GM20000 (cell line): ENCODE data around the gene ATP6V0A4.

ENCODE experiments used
- DNase-seq: peaks from one replicate; pipeline ENCODE4 v3.0.0; 2012; ENCODE audit warnings: low spot score
- TF ChIP-seq, protein P1 (sequence below): IDR thresholded peaks from 2 replicates; pipeline ENCODE4 v1.5.1; 2012; ENCODE audit warnings: mild to moderate bottlenecking, control low read depth; ENCODE audit errors: extremely low read depth, missing control alignments

Gene ATP6V0A4

GRCh38 chr7:138716889-138717288 lies 81.1 kb downstream of the ATP6V0A4 start:
- no peak for DNase-seq
- TF ChIP-seq, protein P1, sequence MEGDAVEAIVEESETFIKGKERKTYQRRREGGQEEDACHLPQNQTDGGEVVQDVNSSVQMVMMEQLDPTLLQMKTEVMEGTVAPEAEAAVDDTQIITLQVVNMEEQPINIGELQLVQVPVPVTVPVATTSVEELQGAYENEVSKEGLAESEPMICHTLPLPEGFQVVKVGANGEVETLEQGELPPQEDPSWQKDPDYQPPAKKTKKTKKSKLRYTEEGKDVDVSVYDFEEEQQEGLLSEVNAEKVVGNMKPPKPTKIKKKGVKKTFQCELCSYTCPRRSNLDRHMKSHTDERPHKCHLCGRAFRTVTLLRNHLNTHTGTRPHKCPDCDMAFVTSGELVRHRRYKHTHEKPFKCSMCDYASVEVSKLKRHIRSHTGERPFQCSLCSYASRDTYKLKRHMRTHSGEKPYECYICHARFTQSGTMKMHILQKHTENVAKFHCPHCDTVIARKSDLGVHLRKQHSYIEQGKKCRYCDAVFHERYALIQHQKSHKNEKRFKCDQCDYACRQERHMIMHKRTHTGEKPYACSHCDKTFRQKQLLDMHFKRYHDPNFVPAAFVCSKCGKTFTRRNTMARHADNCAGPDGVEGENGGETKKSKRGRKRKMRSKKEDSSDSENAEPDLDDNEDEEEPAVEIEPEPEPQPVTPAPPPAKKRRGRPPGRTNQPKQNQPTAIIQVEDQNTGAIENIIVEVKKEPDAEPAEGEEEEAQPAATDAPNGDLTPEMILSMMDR: no peak

DNA sequence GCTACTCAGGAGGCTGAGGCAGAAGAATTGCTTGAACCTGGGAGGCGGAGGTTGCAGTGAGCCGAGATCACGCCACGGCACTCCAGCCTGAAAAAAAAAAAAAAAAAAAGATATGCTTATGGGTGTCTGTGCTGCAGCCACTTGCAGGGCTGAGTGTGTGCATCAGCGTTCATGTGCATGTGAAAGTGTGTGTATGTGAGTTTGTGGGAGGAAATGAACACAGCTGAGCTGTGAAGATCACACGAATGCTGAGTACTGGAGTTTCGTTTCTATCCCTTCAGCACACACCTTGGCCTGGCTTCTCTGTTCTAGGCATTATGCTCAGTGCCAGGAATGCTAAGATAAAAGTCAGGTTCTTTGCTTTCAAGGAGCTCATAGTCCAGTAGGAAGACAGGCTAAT lies 84.8 kb downstream of the ATP6V0A4 start:
- TF ChIP-seq, protein P1: no peak
- DNase-seq: no peak

GRCh38 chr7:138712652-138713051 lies 85.3 kb downstream of the ATP6V0A4 start:
- no peak for DNase-seq
- TF ChIP-seq, protein P1: no peak

DNA sequence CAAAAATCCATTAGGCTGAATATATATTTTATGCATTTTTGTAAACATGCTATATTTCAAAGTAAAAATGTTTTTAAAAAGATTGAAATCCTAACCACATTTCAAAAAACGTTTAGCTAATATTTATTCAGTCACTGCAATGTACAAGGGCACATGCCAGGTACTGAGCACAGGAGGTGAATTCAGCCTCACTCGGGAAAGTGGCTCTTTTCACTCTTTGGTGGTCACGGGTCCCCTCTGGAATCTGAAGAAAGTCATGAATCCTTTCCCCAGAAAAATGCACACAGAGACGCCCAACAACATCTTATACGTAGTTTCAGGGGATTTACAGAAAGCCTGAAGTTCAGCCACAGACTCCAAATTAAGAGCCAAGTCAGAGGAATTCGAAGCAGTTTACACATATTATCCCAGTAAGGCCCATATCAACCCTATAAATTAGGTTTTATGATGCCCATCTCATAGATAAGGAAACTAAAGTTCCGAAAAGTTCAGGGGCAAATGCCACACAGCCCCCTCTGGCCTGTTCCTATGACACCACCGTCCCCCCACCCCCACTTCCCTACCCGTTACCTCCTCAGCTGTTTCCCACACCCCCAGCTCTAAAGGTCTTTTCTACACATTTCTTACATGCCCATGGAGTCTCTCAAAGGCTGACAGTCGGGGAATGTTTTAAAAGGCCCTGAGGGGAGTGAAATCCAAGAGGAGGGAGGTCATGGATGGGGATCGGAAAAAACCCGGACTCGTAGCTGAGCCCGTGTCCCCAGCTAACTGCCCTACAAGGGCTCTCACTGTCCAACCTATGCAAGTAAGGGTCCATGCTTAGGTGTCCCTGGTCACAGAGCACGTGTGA lies 87.2 kb downstream of the ATP6V0A4 start:
- TF ChIP-seq, protein P1: no peak
- no peak for DNase-seq

DNA sequence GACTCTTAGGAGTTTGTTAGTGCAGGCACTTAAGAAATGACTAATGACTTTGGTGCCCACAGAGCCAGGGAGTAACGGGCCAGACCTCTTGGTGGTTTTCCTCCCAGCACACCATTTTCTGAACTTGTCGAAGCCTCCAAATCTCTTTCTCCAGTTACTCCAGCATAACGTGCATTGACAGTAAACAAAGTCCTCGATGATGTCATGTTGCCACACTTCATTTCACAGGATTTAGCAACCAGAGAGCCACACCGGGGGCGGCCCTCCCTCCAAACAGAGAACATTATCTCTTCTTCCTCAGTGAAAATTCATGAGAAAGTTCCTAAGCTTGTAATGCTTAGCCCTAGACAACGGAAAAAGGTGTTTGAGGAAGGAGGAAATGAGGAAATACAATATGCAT lies 92.8 kb downstream of the ATP6V0A4 start:
- DNase-seq: no peak

DNA sequence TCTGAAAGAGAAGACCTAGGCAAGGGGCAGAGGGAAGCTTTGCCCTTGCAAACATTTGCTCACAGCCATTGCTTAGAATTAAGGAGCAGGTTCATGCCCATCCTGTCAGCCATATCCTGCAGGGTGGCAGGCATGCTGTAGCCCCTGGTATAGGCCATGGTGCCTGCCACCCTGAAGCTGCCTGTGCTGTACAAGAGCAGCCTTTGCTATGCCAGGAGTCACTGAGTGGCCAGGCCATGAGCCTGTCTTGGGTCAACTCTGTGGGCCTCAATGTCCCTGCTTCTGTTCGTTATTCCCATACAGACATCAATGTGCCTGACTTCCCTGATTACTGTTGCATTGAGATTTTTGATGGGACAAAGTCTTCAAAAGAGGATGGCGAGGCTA lies 96.5 kb downstream of the ATP6V0A4 start:
- TF ChIP-seq, protein P1: no peak
- no peak for DNase-seq

More for the DNA sequence above, 92.8 kb downstream of the ATP6V0A4 start:
- TF ChIP-seq, protein P1: no peak

DNA sequence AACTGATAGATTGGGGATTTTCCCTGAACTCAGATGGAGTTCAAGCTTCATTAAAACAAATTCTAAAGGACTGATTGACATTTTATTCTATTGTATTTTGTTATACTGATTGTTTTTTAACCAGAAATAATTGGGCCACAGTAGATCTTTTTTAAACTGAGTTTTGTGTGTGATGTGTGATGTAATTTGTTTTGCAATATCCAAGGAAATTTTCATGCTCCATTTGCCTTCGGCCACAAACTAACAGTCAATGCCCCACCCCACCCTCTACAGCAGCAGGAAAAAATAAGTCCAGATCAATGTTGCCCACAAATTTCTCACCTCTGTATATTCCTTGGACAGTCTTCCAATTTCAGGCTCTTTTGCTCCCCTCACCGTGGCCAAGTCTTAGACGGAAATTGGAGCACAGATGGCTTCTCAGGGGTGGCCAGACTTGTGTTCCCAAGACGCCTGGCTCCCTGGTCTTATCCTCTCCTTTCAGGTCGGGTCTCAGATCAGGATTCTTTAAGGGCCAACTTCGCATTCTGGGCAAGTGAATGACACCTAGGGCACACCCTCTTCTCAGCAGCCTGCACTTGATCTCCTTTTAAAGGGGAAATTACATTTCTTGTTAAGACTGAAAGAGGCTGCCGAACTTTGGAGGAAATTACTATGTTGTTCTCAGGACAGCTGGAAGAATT lies 97.0 kb downstream of the ATP6V0A4 start, which contains the start of gene SVOPL:
SVOPL (minus strand) TSS at position 506 of the 680 bp plus-strand sequence. CDS start 22,317 bp downstream, outside the sequence.
- TF ChIP-seq, protein P1: no peak
- no peak for DNase-seq
